IPS DF 6.9 (cell line): ENCODE data around the gene GABBR1.

ENCODE experiments used
- DNase-seq: peaks from one replicate; pipeline ENCODE4 v3.0.0-alpha.2; 2013; ENCODE audit warnings: low read depth, low spot score
- H3K27ac ChIP-seq: one replicate; pipeline ENCODE4 v1.5.1; 2013; ENCODE audit warnings: low read length, control low read depth
- H3K27me3 ChIP-seq: 2 replicates; pipeline ENCODE4 v1.6.1; 2013; ENCODE audit warnings: mild to moderate bottlenecking, low read length; ENCODE audit not compliant: control insufficient read depth, insufficient read depth
- H3K36me3 ChIP-seq: 2 replicates; pipeline ENCODE4 v1.6.1; 2013; ENCODE audit warnings: low read length; ENCODE audit not compliant: control insufficient read depth, insufficient read depth
- H3K4me1 ChIP-seq: 2 replicates; pipeline ENCODE4 v1.6.1; 2013; ENCODE audit warnings: low read length; ENCODE audit not compliant: control insufficient read depth, insufficient read depth
- H3K4me3 ChIP-seq: 2 replicates; pipeline ENCODE4 v1.5.1; 2013; ENCODE audit warnings: mild to moderate bottlenecking, low read length
- H3K9me3 ChIP-seq: 2 replicates; pipeline ENCODE4 v1.6.1; 2013; ENCODE audit warnings: low read length, inconsistent platforms; ENCODE audit not compliant: control insufficient read depth, insufficient read depth
- WGBS: extraction: QIAGEN DNeasy Blood & Tissue Kit; methylation state at CpG from one replicate; pipeline ENCODE4 v1.1.7; 2013; ENCODE audit warnings: mixed read lengths, missing lambda C conversion rate; ENCODE audit not compliant: insufficient read length, insufficient coverage; 5-methylcytosine and 5-hydroxymethylcytosine counted together

GABBR1 gene

DNA sequence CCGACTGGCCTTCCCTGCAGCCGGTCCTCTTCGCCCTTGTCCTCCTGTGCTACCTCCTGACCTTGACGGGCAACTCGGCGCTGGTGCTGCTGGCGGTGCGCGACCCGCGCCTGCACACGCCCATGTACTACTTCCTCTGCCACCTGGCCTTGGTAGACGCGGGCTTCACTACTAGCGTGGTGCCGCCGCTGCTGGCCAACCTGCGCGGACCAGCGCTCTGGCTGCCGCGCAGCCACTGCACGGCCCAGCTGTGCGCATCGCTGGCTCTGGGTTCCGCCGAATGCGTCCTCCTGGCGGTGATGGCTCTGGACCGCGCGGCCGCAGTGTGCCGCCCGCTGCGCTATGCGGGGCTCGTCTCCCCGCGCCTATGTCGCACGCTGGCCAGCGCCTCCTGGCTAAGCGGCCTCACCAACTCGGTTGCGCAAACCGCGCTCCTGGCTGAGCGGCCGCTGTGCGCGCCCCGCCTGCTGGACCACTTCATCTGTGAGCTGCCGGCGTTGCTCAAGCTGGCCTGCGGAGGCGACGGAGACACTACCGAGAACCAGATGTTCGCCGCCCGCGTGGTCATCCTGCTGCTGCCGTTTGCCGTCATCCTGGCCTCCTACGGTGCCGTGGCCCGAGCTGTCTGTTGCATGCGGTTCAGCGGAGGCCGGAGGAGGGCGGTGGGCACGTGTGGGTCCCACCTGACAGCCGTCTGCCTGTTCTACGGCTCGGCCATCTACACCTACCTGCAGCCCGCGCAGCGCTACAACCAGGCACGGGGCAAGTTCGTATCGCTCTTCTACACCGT is 79.5 kb downstream of the GABBR1 start:
- Histone ChIP-seq H3K27ac (no peak overlapping the region), H3K27me3 (peaks cover 23% of the 10 kb centered on the region)

GRCh38 chr6:29552512-29553051 is 80.4 kb downstream of the GABBR1 start:
- H3K27me3 ChIP-seq = peaks cover 23% of the 10 kb centered on the region
- no peak overlapping the region for H3K4me3 ChIP-seq
- no peak overlapping the region for H3K27ac ChIP-seq
- H3K36me3 ChIP-seq = no peaks in the 10 kb centered on the region
- DNase-seq = no peak
- no CpG with 5 or more reads among the region's 5 CpGs for WGBS
- H3K4me1 ChIP-seq = no peaks in the 10 kb centered on the region
- no peaks in the 10 kb centered on the region for H3K9me3 ChIP-seq

More for the DNA sequence above, 79.5 kb downstream of the GABBR1 start:
- WGBS = no CpG with 5 or more reads among the region's 83 CpGs
- Histone ChIP-seq H3K4me3 (peak overlapping the region; percentile 31; the same call in 1 of the 2 replicates), H3K9me3 (no peaks in the 10 kb centered on the region), H3K36me3 (no peaks in the 10 kb centered on the region), H3K4me1 (peaks cover 1% of the 10 kb centered on the region; the same call in 1 of the 2 replicates)
- no peak for DNase-seq

DNA sequence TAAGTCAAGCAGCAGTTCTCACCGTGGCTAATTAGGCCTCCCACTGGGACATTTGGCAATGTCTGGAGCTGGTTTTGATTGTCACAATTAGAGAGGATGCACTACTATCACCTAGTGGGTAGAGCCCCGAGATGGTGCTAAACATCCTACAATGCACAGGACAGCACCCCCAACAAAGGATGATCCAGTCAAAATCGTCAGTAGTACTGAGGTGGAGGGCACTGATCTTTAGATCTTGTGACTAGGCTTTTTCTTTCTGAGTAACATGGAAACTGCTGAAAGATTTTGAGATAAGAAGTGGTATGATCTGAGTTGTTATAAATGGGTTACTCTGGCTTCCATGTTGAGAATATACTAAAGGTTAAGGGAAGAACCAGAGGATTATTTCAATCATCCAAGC is 85.4 kb downstream of the GABBR1 start:
- H3K27me3 ChIP-seq = no peaks in the 10 kb centered on the region; the same call in 1 of the 2 replicates
- H3K36me3 ChIP-seq = no peaks in the 10 kb centered on the region
- no peak overlapping the region for H3K4me3 ChIP-seq
- H3K27ac ChIP-seq = no peak overlapping the region
- no CpG with 5 or more reads among the region's 3 CpGs for WGBS
- no peaks in the 10 kb centered on the region for H3K4me1 ChIP-seq
- DNase-seq = no peak
- no peaks in the 10 kb centered on the region for H3K9me3 ChIP-seq

DNA sequence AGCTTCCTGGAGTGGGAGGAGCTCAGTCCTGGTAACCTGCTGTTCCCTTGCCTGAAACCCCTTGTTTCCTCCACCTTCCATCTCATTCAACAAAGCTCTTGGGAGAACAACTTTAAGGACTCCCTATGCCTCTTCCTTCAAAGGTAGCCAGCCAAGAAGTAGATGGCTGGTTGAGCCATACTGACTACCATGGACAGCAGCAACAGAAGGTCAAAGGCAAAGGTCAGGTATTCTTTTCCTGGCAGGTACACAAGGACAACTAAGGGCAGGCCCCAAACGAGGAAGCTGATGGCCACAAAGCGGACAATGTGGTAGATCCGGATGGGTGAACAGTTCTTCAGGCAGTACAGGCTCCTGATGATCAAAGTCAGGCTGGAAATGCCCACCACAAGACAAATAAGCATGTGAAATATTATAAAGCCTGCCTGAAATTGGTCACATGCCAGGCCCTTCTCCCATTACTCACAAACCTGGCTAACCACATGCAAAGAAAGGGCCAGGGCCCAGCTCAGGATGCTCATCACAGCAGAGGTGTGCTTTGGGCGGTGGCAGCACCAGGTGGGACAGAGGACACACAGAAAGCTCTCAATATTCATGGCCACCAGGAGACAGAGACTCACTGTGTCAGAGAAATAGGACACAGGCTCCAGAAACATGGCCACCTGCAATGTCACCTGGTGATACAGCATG is 95.1 kb downstream of the GABBR1 start:
- H3K9me3 ChIP-seq = no peaks in the 10 kb centered on the region
- DNase-seq = no peak
- H3K4me3 ChIP-seq = no peak overlapping the region
- no peaks in the 10 kb centered on the region for H3K27me3 ChIP-seq
- no peaks in the 10 kb centered on the region for H3K36me3 ChIP-seq
- no peaks in the 10 kb centered on the region for H3K4me1 ChIP-seq
- WGBS = no CpG with 5 or more reads among the region's 4 CpGs
- no peak overlapping the region for H3K27ac ChIP-seq

- Histone ChIP-seq H3K4me1 (no peaks in the 10 kb centered on the region), H3K27me3 (no peaks in the 10 kb centered on the region), H3K4me3 (no peak overlapping the region), H3K27ac (no peak overlapping the region), H3K9me3 (no peaks in the 10 kb centered on the region), H3K36me3 (no peaks in the 10 kb centered on the region)
- WGBS = no CpG with 5 or more reads among the region's 2 CpGs
- DNase-seq = no peak
Observed at GRCh38 chr6:29532320-29532951, 100.5 kb downstream of the GABBR1 start.

DNA sequence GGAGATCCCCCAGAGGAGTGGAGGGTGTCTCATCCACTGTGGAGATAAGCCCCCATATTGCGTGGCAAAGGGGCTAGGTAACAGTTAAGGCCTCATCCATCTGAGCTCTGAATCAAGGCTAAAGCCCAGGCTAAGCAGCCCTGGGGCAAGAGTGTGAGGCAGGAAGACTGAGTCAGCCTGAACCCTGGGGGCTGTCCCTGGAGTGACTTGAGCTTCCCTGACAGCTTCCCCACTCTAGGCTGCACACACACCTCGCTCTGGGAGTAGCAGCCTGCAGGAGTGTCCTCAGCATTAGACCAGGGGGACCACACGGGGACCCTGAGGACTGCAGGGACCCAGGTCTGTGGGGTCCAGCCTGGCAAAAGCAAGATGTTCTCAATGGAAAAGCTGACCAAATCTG is 101.3 kb downstream of the GABBR1 start:
- WGBS = no CpG with 5 or more reads among the region's 3 CpGs
- H3K4me1 ChIP-seq = no peaks in the 10 kb centered on the region
- no peaks in the 10 kb centered on the region for H3K36me3 ChIP-seq
- H3K4me3 ChIP-seq = no peak overlapping the region
- H3K9me3 ChIP-seq = no peaks in the 10 kb centered on the region
- no peaks in the 10 kb centered on the region for H3K27me3 ChIP-seq
- DNase-seq = no peak
- H3K27ac ChIP-seq = no peak overlapping the region

DNA sequence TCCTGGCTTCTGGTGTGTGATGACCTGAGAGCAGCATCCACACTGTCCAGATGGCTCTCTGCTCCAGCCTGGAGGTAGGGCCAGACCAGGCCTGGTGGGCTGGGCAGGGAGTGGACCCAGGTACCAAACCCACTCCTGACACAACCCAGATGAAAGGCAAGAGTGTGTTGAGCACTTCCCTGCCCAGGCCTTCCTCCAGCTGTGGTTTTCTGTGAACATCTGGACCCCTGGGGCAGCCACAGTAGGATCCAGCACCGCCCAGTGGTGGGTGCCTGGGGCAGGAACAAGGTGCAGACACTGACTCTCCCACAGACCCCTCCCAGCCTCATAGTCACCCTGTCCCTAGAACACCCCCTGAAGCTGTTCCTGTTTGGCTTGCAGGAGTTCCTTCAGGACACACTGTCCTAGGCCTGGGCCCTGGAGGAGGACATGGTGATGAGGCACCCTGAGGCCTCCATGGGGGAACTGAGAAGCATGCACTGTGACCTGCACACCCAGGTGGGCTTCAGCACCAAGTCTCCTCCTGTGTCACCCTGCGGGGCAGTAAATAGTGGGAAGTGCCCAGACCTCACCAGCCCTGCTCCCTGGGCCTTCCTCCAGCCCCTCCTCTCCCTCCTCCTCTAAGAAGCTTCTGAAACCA is 102.2 kb downstream of the GABBR1 start:
- DNase-seq = no peak
- no peak overlapping the region for H3K27ac ChIP-seq
- no CpG with 5 or more reads among the region's 2 CpGs for WGBS

DNA sequence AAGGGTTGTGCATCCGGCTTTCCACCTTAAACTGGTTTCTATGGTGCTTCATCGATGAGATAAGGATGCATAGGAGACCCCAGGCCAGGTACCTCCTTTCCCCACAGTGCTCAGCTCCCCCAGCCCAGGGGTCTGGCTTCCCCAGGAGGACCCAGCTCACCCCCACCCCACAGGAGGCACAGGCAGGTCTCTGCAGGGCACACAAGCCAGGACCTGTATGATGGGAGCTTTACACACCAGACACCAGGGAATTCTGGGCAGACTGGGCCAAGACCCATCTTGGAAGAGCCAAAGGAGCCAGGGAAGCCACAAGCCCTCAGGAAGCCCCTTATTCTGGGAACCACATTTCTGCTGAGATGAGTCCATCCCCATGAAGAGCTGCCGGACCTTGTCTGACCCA is 103.0 kb downstream of the GABBR1 start:
- DNase-seq = no peak
- H3K27me3 ChIP-seq = no peaks in the 10 kb centered on the region
- no peak overlapping the region for H3K4me3 ChIP-seq
- no CpG with 5 or more reads among the region's 3 CpGs for WGBS
- no peaks in the 10 kb centered on the region for H3K9me3 ChIP-seq
- H3K27ac ChIP-seq = no peak overlapping the region
- H3K36me3 ChIP-seq = no peaks in the 10 kb centered on the region
- H3K4me1 ChIP-seq = no peaks in the 10 kb centered on the region

More for the DNA sequence above, 102.2 kb downstream of the GABBR1 start:
- no peaks in the 10 kb centered on the region for H3K27me3 ChIP-seq
- no peaks in the 10 kb centered on the region for H3K9me3 ChIP-seq
- H3K4me3 ChIP-seq = no peak overlapping the region
- H3K36me3 ChIP-seq = no peaks in the 10 kb centered on the region
- no peaks in the 10 kb centered on the region for H3K4me1 ChIP-seq

GRCh38 chr6:29528988-29529560 is 103.9 kb downstream of the GABBR1 start:
- DNase-seq = no peak
- H3K27ac ChIP-seq = no peak overlapping the region
- no peaks in the 10 kb centered on the region for H3K4me1 ChIP-seq
- H3K36me3 ChIP-seq = no peaks in the 10 kb centered on the region
- WGBS = no CpG with 5 or more reads among the region's 2 CpGs
- no peaks in the 10 kb centered on the region for H3K9me3 ChIP-seq
- H3K27me3 ChIP-seq = no peaks in the 10 kb centered on the region
- H3K4me3 ChIP-seq = no peak overlapping the region
